Measurements from ENCODE around the gene ZNF700.
"Not testable (repeated sequence)": the region's sequence is repeated elsewhere in the genome, so short reads cannot be mapped to it uniquely, and the experiment has no call there.

ZNF700 gene

DNA sequence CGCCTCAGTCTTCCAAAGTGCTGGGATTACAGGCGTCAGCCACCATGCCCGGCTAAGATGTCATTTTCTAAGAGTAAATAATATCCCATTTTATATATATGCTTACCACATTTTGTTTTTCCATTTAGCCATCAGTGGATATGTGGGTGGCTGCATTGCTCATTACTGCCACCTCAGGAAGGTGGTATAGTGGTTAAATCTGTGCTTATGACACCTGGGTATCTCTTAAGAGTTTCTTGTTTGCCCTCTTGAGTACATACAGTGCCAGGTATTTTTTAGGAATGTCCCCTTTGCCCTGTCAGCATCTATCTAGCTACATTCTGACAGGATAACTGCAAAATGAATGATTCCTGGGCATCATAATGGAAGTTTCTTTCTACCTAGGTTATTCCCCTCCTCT is 22.7 kb upstream of the ZNF700 start:
- Histone ChIP-seq H3K4me2 (ENCODE audit: low read depth, low read length) (no peak overlapping the region), H3K4me3 (ENCODE audit: low read length) (no peak overlapping the region), H4K20me1 (ENCODE audit: insufficient read depth, low read length) (no peaks in the 10 kb centered on the region), H3K9ac (ENCODE audit: low read length) (no peak overlapping the region), H3K36me3 (replicated peaks; ENCODE audit: insufficient read depth, low read length) (no peaks in the 10 kb centered on the region), H3K27me3 (replicated peaks; ENCODE audit: insufficient read depth, low read length) (no peaks in the 10 kb centered on the region), H3K4me1 (ENCODE audit: low read length) (no peaks in the 10 kb centered on the region), H3F3A (ENCODE audit: insufficient read depth, low read length) (no peaks in the 10 kb centered on the region), H3K79me2 (ENCODE audit: low read length) (no peaks in the 10 kb centered on the region), H3K9me2 (replicated peaks; ENCODE audit: insufficient read depth, low read length) (no peaks in the 10 kb centered on the region), H3K27ac (ENCODE audit: low read length) (no peak overlapping the region), H2AFZ (ENCODE audit: low read length) (no peak overlapping the region), H3K9me3 (replicated peaks; ENCODE audit: insufficient read depth, low read length) (no peaks in the 10 kb centered on the region)
- TF ChIP-seq, protein P1, sequence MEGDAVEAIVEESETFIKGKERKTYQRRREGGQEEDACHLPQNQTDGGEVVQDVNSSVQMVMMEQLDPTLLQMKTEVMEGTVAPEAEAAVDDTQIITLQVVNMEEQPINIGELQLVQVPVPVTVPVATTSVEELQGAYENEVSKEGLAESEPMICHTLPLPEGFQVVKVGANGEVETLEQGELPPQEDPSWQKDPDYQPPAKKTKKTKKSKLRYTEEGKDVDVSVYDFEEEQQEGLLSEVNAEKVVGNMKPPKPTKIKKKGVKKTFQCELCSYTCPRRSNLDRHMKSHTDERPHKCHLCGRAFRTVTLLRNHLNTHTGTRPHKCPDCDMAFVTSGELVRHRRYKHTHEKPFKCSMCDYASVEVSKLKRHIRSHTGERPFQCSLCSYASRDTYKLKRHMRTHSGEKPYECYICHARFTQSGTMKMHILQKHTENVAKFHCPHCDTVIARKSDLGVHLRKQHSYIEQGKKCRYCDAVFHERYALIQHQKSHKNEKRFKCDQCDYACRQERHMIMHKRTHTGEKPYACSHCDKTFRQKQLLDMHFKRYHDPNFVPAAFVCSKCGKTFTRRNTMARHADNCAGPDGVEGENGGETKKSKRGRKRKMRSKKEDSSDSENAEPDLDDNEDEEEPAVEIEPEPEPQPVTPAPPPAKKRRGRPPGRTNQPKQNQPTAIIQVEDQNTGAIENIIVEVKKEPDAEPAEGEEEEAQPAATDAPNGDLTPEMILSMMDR (IDR thresholded peaks at IDR 0.05; ENCODE audit: low read length): no peak
- TF ChIP-seq EZH2phosphoT487 (IDR thresholded peaks at IDR 0.05; ENCODE audit: low read length) (no peak), EZH2 (optimal IDR thresholded peaks at IDR 0.05; ENCODE audit: low read depth, low read length) (no peak)
- DNase-seq: no peak

DNA sequence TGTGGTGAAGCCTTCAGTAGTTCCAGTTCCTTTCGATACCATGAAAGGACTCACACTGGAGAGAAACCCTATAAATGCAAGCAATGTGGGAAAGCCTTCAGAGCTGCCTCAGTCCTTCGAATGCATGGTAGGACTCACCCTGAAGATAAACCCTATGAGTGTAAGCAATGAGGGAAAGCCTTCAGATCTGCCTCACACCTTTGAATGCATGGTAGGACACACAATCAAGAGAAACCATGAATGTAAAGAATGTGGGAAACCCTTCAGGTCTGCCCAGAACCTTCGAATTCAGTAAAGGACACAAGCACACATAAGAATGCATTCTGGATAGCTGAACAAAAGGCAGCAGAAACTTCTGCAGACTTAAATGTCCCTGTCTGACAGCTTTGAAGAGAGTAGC is 19.0 kb upstream of the ZNF700 start:
- Histone ChIP-seq H4K20me1 (ENCODE audit: insufficient read depth, low read length) (no peaks in the 10 kb centered on the region), H3K79me2 (ENCODE audit: low read length) (no peaks in the 10 kb centered on the region), H3K27ac (ENCODE audit: low read length) (no peak overlapping the region), H3K36me3 (replicated peaks; ENCODE audit: insufficient read depth, low read length) (no peaks in the 10 kb centered on the region), H3K4me2 (ENCODE audit: low read depth, low read length) (no peak overlapping the region), H3K4me1 (ENCODE audit: low read length) (no peaks in the 10 kb centered on the region), H3K9me3 (replicated peaks; ENCODE audit: insufficient read depth, low read length) (no peaks in the 10 kb centered on the region), H2AFZ (ENCODE audit: low read length) (no peak overlapping the region), H3F3A (ENCODE audit: insufficient read depth, low read length) (no peaks in the 10 kb centered on the region), H3K4me3 (ENCODE audit: low read length) (no peak overlapping the region), H3K27me3 (replicated peaks; ENCODE audit: insufficient read depth, low read length) (no peaks in the 10 kb centered on the region), H3K9ac (ENCODE audit: low read length) (no peak overlapping the region), H3K9me2 (replicated peaks; ENCODE audit: insufficient read depth, low read length) (no peaks in the 10 kb centered on the region)
- no peak for TF ChIP-seq EZH2phosphoT487 (IDR thresholded peaks at IDR 0.05; ENCODE audit: low read length)
- TF ChIP-seq, protein P1 (IDR thresholded peaks at IDR 0.05; ENCODE audit: low read length): no peak
- no peak for DNase-seq

DNA sequence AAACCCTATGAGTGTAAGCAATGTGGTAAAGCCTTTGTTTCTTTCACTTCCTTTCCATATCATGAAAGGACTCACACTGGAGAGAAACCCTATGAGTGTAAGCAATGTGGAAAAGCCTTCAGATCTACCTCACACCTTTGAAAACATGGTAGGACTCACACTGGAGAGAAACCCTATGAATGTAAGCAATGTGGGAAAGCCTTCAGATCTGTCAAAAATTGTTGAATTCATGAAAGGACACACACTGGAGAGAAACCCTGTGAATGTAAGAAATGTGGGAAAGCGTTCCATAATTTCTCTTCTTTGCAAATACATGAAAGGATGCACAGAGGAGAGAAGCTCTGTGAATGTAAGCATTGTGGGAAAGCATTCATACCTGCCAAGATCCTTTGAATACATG is 13.0 kb upstream of the ZNF700 start:
- H3K79me2 ChIP-seq (ENCODE audit: low read length); H3K27ac ChIP-seq (ENCODE audit: low read length); H3K9me2 ChIP-seq (replicated peaks; ENCODE audit: insufficient read depth, low read length); H3F3A ChIP-seq (ENCODE audit: insufficient read depth, low read length); DNase-seq; H3K4me2 ChIP-seq (ENCODE audit: low read depth, low read length); H4K20me1 ChIP-seq (ENCODE audit: insufficient read depth, low read length); H3K36me3 ChIP-seq (replicated peaks; ENCODE audit: insufficient read depth, low read length); H3K27me3 ChIP-seq (replicated peaks; ENCODE audit: insufficient read depth, low read length); H3K9ac ChIP-seq (ENCODE audit: low read length); H2AFZ ChIP-seq (ENCODE audit: low read length); H3K4me3 ChIP-seq (ENCODE audit: low read length); H3K9me3 ChIP-seq (replicated peaks; ENCODE audit: insufficient read depth, low read length); H3K4me1 ChIP-seq (ENCODE audit: low read length): not testable (repeated sequence)

DNA sequence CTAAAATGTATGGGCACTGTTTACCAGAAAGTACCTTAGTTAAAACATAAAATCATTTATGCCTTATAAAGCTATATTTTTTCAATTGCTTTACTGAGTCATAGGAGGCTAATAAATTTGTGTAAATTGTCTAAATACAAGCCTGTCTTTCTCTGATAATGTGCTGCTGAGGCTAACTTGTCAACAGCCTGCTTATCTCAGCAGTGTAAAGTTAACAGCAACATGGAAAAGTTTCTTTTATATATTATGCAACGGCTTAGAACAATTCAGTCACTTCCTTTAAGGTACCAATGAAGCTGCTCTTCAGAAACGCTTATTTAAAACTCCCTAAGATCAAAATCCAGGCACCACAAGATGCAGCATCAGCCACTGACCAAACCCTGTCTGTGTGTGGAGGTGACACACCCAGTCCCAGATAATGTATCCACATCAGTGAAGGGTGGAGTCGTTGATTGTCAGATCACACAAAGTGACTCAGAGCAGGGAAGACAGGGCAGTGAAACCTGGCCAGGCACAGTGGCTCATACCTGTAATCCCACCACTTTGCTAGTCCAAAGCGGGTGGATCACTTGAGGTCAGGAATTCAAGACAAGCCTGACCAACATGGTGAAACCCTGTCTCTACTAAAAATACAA is 10.4 kb upstream of the ZNF700 start:
- not testable (repeated sequence) for H3F3A ChIP-seq (ENCODE audit: insufficient read depth, low read length); H3K9me3 ChIP-seq (replicated peaks; ENCODE audit: insufficient read depth, low read length)

More for the DNA sequence above, 10.4 kb upstream of the ZNF700 start:
- H3K4me1 ChIP-seq (ENCODE audit: low read length); H4K20me1 ChIP-seq (ENCODE audit: insufficient read depth, low read length); DNase-seq; H3K9ac ChIP-seq (ENCODE audit: low read length); H3K9me2 ChIP-seq (replicated peaks; ENCODE audit: insufficient read depth, low read length); H3K4me2 ChIP-seq (ENCODE audit: low read depth, low read length); H3K36me3 ChIP-seq (replicated peaks; ENCODE audit: insufficient read depth, low read length); H3K79me2 ChIP-seq (ENCODE audit: low read length); H3K27ac ChIP-seq (ENCODE audit: low read length); H3K4me3 ChIP-seq (ENCODE audit: low read length); H2AFZ ChIP-seq (ENCODE audit: low read length); H3K27me3 ChIP-seq (replicated peaks; ENCODE audit: insufficient read depth, low read length): not testable (repeated sequence)
